Activated T-helper 1 cell treated with anti-CD3 and anti-CD28 coated beads, Interleukin-2, amount 50 U/mL, for 16 hours (primary cell): Measurements from ENCODE around the gene TM6SF1.
"Not testable (repeated sequence)": the region's sequence is repeated elsewhere in the genome, so short reads cannot be mapped to it uniquely, and the experiment has no call there.

Experiments used
- DNase-seq, 2 donors: peaks; one replicate each; pipeline ENCODE4 v3.0.0-alpha.2; 2020; ENCODE audit warnings: low read depth in 1 of 2, low spot score in 1 of 2

TM6SF1 gene

GRCh38 chr15:83087576-83087975 is 19.9 kb upstream of the TM6SF1 start:
- no peak for DNase-seq

- no peak for DNase-seq
Observed at GRCh38 chr15:83088876-83089275, 18.6 kb upstream of the TM6SF1 start.

- DNase-seq, result no peak
Observed at GRCh38 chr15:83090465-83090864, 17.0 kb upstream of the TM6SF1 start.

GRCh38 chr15:83091965-83092308 is 15.5 kb upstream of the TM6SF1 start:
- DNase-seq, result not testable (repeated sequence)

- DNase-seq, result no peak
Observed at GRCh38 chr15:83092309-83092976, 15.0 kb upstream of the TM6SF1 start.

GRCh38 chr15:83094583-83094982 is 12.9 kb upstream of the TM6SF1 start:
- DNase-seq, result no peak

GRCh38 chr15:83098079-83098478 is 9.4 kb upstream of the TM6SF1 start:
- no peak for DNase-seq

GRCh38 chr15:83099290-83099689 is 8.2 kb upstream of the TM6SF1 start:
- DNase-seq, result no peak

GRCh38 chr15:83100097-83100646 is 7.3 kb upstream of the TM6SF1 start:
- no peak for DNase-seq

GRCh38 chr15:83102346-83102745 is 5.1 kb upstream of the TM6SF1 start:
- no peak for DNase-seq

GRCh38 chr15:83104141-83104540 is 3.3 kb upstream of the TM6SF1 start:
- no peak for DNase-seq

GRCh38 chr15:83105440-83105839 is 2.0 kb upstream of the TM6SF1 start:
- no peak for DNase-seq

- no peak for DNase-seq
Observed at GRCh38 chr15:83107841-83108181, 366 bp downstream of the TM6SF1 start.

- no peak for DNase-seq
Observed at GRCh38 chr15:83108266-83109219, 1.1 kb downstream of the TM6SF1 start.

- DNase-seq, result no peak
Observed at GRCh38 chr15:83109532-83109931, 2.1 kb downstream of the TM6SF1 start.

GRCh38 chr15:83110381-83110780 is 2.9 kb downstream of the TM6SF1 start:
- no peak for DNase-seq

GRCh38 chr15:83111149-83111548 is 3.7 kb downstream of the TM6SF1 start:
- DNase-seq, result no peak

GRCh38 chr15:83112233-83112955 is 4.9 kb downstream of the TM6SF1 start:
- no peak for DNase-seq

GRCh38 chr15:83112956-83113299 is 5.5 kb downstream of the TM6SF1 start:
- no peak for DNase-seq

GRCh38 chr15:83113881-83114674 is 6.6 kb downstream of the TM6SF1 start:
- no peak for DNase-seq

GRCh38 chr15:83114856-83115255 is 7.4 kb downstream of the TM6SF1 start:
- DNase-seq, result no peak
